ENCODE data around the gene GXYLT2.
A peak's percentile ranks its signal among the peaks of the same experiment; 100 is the strongest.

GXYLT2 gene

GRCh38 chr3:72887705-72888545 lies at the start of gene GXYLT2:
Gene GXYLT2, plus strand, starts transcription at chr3:72888046. Its CDS starts 188 bp downstream, at chr3:72888234.
- Histone ChIP-seq H3K27ac (ENCODE audit: low read depth, low read length) (peak within 1 kb of the TSS; percentile 31; the same call in 1 of the 2 replicates), H3K36me3 (ENCODE audit: insufficient read depth, low read length) (no peaks in the 10 kb centered on the region), H3K27me3 (ENCODE audit: insufficient read depth, low read length) (no peaks in the 10 kb centered on the region), H3K4me3 (ENCODE audit: low read depth, low read length) (peak within 1 kb of the TSS; percentile 82), H3K4me1 (ENCODE audit: control insufficient read depth, insufficient read depth, low read length, unreplicated experiment) (peaks cover 36% of the 10 kb centered on the region), H3K79me2 (ENCODE audit: control insufficient read depth, insufficient read depth, low read length, unreplicated experiment) (peaks cover 10% of the 10 kb centered on the region), H2AFZ (ENCODE audit: low read length, unreplicated experiment) (peak within 1 kb of the TSS; percentile 98)

- no peak overlapping the region for H2AFZ ChIP-seq (ENCODE audit: low read length, unreplicated experiment)
- H3K79me2 ChIP-seq (ENCODE audit: control insufficient read depth, insufficient read depth, low read length, unreplicated experiment), result peaks cover 5% of the 10 kb centered on the region
- no peaks in the 10 kb centered on the region; the same call in 1 of the 2 replicates for H3K36me3 ChIP-seq (ENCODE audit: insufficient read depth, low read length)
- no peak overlapping the region for H3K4me3 ChIP-seq (ENCODE audit: low read depth, low read length)
- no peaks in the 10 kb centered on the region for H3K27me3 ChIP-seq (ENCODE audit: insufficient read depth, low read length)
- H3K4me1 ChIP-seq (ENCODE audit: control insufficient read depth, insufficient read depth, low read length, unreplicated experiment), result no peaks in the 10 kb centered on the region
- H3K27ac ChIP-seq (ENCODE audit: low read depth, low read length), result no peak overlapping the region
Measured at GRCh38 chr3:72839057-72839456, 48.8 kb upstream of the GXYLT2 start.

- Histone ChIP-seq H3K36me3 (ENCODE audit: insufficient read depth, low read length) (no peaks in the 10 kb centered on the region; the same call in 1 of the 2 replicates), H2AFZ (ENCODE audit: low read length, unreplicated experiment) (no peak overlapping the region), H3K27ac (ENCODE audit: low read depth, low read length) (no peak overlapping the region), H3K4me1 (ENCODE audit: control insufficient read depth, insufficient read depth, low read length, unreplicated experiment) (peaks cover 32% of the 10 kb centered on the region), H3K79me2 (ENCODE audit: control insufficient read depth, insufficient read depth, low read length, unreplicated experiment) (peaks cover 38% of the 10 kb centered on the region), H3K4me3 (ENCODE audit: low read depth, low read length) (no peak overlapping the region), H3K27me3 (ENCODE audit: insufficient read depth, low read length) (no peaks in the 10 kb centered on the region)
Measured at GRCh38 chr3:72844436-72844993, 43.3 kb upstream of the GXYLT2 start.

- H3K4me3 ChIP-seq (ENCODE audit: low read depth, low read length), result peak overlapping the region; percentile 80; the same call in 1 of the 2 replicates
- H3K27ac ChIP-seq (ENCODE audit: low read depth, low read length), result no peak overlapping the region
- H3K79me2 ChIP-seq (ENCODE audit: control insufficient read depth, insufficient read depth, low read length, unreplicated experiment), result peaks cover 38% of the 10 kb centered on the region
- H2AFZ ChIP-seq (ENCODE audit: low read length, unreplicated experiment), result no peak overlapping the region
- H3K4me1 ChIP-seq (ENCODE audit: control insufficient read depth, insufficient read depth, low read length, unreplicated experiment), result peaks cover 34% of the 10 kb centered on the region
- H3K36me3 ChIP-seq (ENCODE audit: insufficient read depth, low read length), result no peaks in the 10 kb centered on the region; the same call in 1 of the 2 replicates
- H3K27me3 ChIP-seq (ENCODE audit: insufficient read depth, low read length), result no peaks in the 10 kb centered on the region
Measured at GRCh38 chr3:72846166-72846565, 41.7 kb upstream of the GXYLT2 start.

- H3K27me3 ChIP-seq (ENCODE audit: insufficient read depth, low read length), result no peaks in the 10 kb centered on the region
- peak overlapping the region; percentile 30 for H2AFZ ChIP-seq (ENCODE audit: low read length, unreplicated experiment)
- H3K4me3 ChIP-seq (ENCODE audit: low read depth, low read length), result peak overlapping the region; percentile 80
- peak overlapping the region; percentile 23; the same call in 1 of the 2 replicates for H3K27ac ChIP-seq (ENCODE audit: low read depth, low read length)
- H3K79me2 ChIP-seq (ENCODE audit: control insufficient read depth, insufficient read depth, low read length, unreplicated experiment), result peaks cover 38% of the 10 kb centered on the region
- H3K4me1 ChIP-seq (ENCODE audit: control insufficient read depth, insufficient read depth, low read length, unreplicated experiment), result peaks cover 38% of the 10 kb centered on the region
- H3K36me3 ChIP-seq (ENCODE audit: insufficient read depth, low read length), result no peaks in the 10 kb centered on the region
Measured at GRCh38 chr3:72847282-72847681, 40.6 kb upstream of the GXYLT2 start.

- H3K79me2 ChIP-seq (ENCODE audit: control insufficient read depth, insufficient read depth, low read length, unreplicated experiment), result peaks cover 38% of the 10 kb centered on the region
Measured at GRCh38 chr3:72847751-72848702, 39.8 kb upstream of the GXYLT2 start, which contains the start of gene SHQ1. Gene SHQ1, minus strand, starts transcription at chr3:72848445. Its CDS starts 105 bp downstream, at chr3:72848340.

GRCh38 chr3:72848703-72849081 lies 39.2 kb upstream of the GXYLT2 start:
- peaks cover 38% of the 10 kb centered on the region for H3K4me1 ChIP-seq (ENCODE audit: control insufficient read depth, insufficient read depth, low read length, unreplicated experiment)
- peaks cover 36% of the 10 kb centered on the region for H3K79me2 ChIP-seq (ENCODE audit: control insufficient read depth, insufficient read depth, low read length, unreplicated experiment)
- no peak overlapping the region for H3K27ac ChIP-seq (ENCODE audit: low read depth, low read length)
- H3K36me3 ChIP-seq (ENCODE audit: insufficient read depth, low read length), result no peaks in the 10 kb centered on the region
- H3K27me3 ChIP-seq (ENCODE audit: insufficient read depth, low read length), result no peaks in the 10 kb centered on the region
- H3K4me3 ChIP-seq (ENCODE audit: low read depth, low read length), result peak overlapping the region; percentile 80
- H2AFZ ChIP-seq (ENCODE audit: low read length, unreplicated experiment), result peak overlapping the region; percentile 93

More at GRCh38 chr3:72847751-72848702, 39.8 kb upstream of the GXYLT2 start, which contains the start of gene SHQ1:
- H3K4me1 ChIP-seq (ENCODE audit: control insufficient read depth, insufficient read depth, low read length, unreplicated experiment), result peaks cover 38% of the 10 kb centered on the region
- H3K36me3 ChIP-seq (ENCODE audit: insufficient read depth, low read length), result no peaks in the 10 kb centered on the region
- H3K4me3 ChIP-seq (ENCODE audit: low read depth, low read length), result peak within 1 kb of the TSS; percentile 80
- H2AFZ ChIP-seq (ENCODE audit: low read length, unreplicated experiment), result peak within 1 kb of the TSS; percentile 93
- no peaks in the 10 kb centered on the region for H3K27me3 ChIP-seq (ENCODE audit: insufficient read depth, low read length)
- peak within 1 kb of the TSS; percentile 23; the same call in 1 of the 2 replicates for H3K27ac ChIP-seq (ENCODE audit: low read depth, low read length)

- Histone ChIP-seq H3K27me3 (ENCODE audit: insufficient read depth, low read length) (peaks cover 6% of the 10 kb centered on the region; the same call in 1 of the 2 replicates), H3K4me1 (ENCODE audit: control insufficient read depth, insufficient read depth, low read length, unreplicated experiment) (peaks cover 4% of the 10 kb centered on the region), H2AFZ (ENCODE audit: low read length, unreplicated experiment) (no peak overlapping the region), H3K36me3 (ENCODE audit: insufficient read depth, low read length) (no peaks in the 10 kb centered on the region), H3K79me2 (ENCODE audit: control insufficient read depth, insufficient read depth, low read length, unreplicated experiment) (no peaks in the 10 kb centered on the region), H3K27ac (ENCODE audit: low read depth, low read length) (no peak overlapping the region), H3K4me3 (ENCODE audit: low read depth, low read length) (no peak overlapping the region)
Measured at GRCh38 chr3:72855001-72855400, 32.8 kb upstream of the GXYLT2 start.

- Histone ChIP-seq H3K36me3 (ENCODE audit: insufficient read depth, low read length) (no peaks in the 10 kb centered on the region), H3K4me3 (ENCODE audit: low read depth, low read length) (no peak overlapping the region), H3K27ac (ENCODE audit: low read depth, low read length) (no peak overlapping the region), H3K4me1 (ENCODE audit: control insufficient read depth, insufficient read depth, low read length, unreplicated experiment) (no peaks in the 10 kb centered on the region), H3K79me2 (ENCODE audit: control insufficient read depth, insufficient read depth, low read length, unreplicated experiment) (no peaks in the 10 kb centered on the region), H3K27me3 (ENCODE audit: insufficient read depth, low read length) (no peaks in the 10 kb centered on the region), H2AFZ (ENCODE audit: low read length, unreplicated experiment) (no peak overlapping the region)
Measured at GRCh38 chr3:72860053-72860452, 27.8 kb upstream of the GXYLT2 start.

GRCh38 chr3:72860846-72861245 lies 27.0 kb upstream of the GXYLT2 start:
- Histone ChIP-seq H3K4me3 (ENCODE audit: low read depth, low read length) (no peak overlapping the region), H3K27ac (ENCODE audit: low read depth, low read length) (no peak overlapping the region), H3K27me3 (ENCODE audit: insufficient read depth, low read length) (no peaks in the 10 kb centered on the region), H3K79me2 (ENCODE audit: control insufficient read depth, insufficient read depth, low read length, unreplicated experiment) (no peaks in the 10 kb centered on the region), H3K4me1 (ENCODE audit: control insufficient read depth, insufficient read depth, low read length, unreplicated experiment) (no peaks in the 10 kb centered on the region), H2AFZ (ENCODE audit: low read length, unreplicated experiment) (no peak overlapping the region), H3K36me3 (ENCODE audit: insufficient read depth, low read length) (no peaks in the 10 kb centered on the region)

Measured in ACC112 (cell line).